Daoy (cell line): ENCODE results near the gene GPR25. TPM values are rescaled to one million over a fixed set of nuclear protein-coding genes. Genes with fewer than 3 reads are reported as not detected.

Source experiments
- DNase-seq: peaks from one replicate; pipeline ENCODE4 v3.0.0-alpha.2; 2015; ENCODE audit warnings: low read depth
- total RNA-seq: library from RNA; depleted of rRNA; stranded (reverse); fragments of >200 nt; shearing (Covaris generic); gene quantifications from 2 replicates; pipeline ENCODE4 v1.2.3, GENCODE V29; 2014

Gene GPR25
- total RNA-seq, 1 experiment from 2014 or later, result not detected

DNA sequence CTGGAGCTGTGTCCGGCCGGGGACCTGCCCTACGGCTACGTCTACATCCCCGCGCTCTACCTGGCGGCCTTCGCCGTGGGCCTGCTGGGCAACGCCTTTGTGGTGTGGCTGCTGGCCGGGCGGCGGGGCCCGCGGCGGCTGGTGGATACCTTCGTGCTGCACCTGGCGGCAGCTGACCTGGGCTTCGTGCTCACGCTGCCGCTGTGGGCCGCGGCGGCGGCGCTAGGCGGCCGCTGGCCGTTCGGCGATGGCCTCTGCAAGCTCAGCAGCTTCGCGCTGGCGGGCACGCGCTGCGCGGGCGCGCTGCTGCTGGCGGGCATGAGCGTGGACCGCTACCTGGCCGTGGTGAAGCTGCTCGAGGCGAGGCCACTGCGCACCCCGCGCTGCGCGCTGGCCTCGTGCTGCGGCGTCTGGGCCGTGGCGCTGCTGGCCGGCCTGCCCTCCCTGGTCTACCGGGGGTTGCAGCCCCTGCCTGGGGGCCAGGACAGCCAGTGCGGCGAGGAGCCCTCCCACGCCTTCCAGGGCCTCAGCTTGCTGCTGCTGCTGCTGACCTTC, 412 bp downstream of the GPR25 start:
- no peak for DNase-seq

- no peak for DNase-seq
Observed at GRCh38 chr1:200873671-200874397, 1.1 kb downstream of the GPR25 start.

DNA sequence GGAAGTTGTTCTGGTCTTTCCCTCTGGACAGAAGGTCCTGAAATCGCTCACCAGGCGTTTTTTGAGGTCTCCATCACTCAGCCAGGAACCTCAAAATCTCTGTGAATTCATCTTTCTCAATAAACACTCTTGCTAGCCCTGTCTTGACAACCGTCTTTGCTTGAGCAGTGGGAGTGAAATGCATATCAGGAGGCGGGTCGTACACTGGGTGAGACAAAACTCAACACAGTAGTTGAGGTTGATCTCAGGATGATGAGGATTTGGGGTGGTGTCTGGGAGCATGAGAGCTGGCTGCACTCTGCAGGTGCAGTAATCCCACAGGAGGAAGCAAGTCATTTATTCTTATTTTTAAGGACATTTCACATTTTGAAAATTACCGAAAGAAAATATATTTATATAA, 1.9 kb downstream of the GPR25 start:
- no peak for DNase-seq

GRCh38 chr1:200875416-200875815, 2.6 kb downstream of the GPR25 start:
- DNase-seq, result no peak

DNA sequence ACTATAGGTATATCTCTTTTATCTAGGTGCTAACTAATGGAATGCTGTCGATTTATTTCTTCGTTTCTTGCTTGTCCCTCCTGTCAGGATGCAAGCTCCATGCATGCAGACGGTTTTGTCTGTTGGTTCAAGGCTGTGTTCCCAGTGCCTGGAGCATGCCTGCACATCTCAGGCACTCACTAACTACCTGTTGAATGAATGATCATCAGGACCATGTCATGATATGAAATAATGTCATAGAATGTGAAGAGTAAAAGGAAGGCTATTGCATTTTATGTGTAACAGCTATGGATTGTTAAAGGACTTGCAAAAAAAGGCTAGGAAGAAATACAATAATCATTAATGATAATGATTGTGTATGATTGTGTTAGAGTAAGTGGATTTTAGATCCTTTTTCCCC, 4.2 kb downstream of the GPR25 start:
- DNase-seq, result no peak

DNA sequence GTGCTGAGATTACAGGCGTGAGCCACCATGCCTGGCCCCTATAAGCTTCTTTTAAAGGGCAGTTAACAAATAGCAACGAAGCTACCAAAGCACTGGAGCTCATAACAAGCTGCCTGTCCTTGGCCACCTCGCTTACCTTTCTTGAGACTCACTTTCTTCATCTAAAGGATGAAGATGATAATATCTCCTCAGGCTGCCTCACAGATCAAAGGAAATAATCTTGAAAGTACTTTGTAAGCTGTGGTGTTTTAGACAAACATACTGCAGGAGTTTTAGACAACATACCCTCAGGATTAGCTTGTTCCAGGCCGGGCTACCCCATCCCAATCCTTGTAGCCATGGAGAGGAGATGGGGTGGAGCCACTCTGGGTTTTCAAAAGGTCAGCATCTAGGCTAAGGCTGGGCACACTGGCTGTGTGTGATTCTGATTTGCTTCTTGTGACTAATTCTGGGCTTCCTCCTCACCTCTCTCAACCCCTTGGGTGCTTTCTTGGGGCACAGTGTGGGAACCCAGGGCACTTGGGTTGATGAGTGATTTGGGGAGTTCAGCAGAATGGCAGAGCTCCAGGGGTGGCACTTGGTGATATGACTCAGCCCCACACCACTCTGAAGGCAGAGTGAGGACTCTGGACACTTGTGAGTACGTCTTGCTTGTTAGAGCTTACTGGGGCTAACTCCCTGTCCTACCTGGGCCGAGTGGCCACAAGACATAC, 5.2 kb downstream of the GPR25 start:
- DNase-seq, result no peak

GRCh38 chr1:200880212-200880611, 7.4 kb downstream of the GPR25 start:
- peak; percentile 49 for DNase-seq

DNA sequence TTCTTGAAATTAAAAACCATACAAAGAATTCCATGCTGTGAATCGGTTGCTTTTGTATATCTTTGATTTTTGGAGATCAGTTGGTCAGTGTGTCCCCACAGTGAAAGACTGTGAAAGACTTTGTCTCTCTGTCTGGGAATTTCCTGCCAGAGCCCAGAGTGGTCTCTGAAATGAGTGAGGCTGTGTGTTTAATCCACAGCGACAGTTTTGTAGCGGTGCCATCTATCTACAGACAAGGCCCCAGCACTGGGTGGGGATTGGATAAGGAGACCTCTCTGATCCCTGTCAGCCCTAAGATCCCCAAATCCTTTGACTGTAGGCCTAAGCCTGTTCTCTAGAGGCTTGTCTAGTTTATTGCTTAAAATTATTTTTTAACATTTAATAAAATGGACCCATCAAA, 10.3 kb downstream of the GPR25 start:
- no peak for DNase-seq

DNA sequence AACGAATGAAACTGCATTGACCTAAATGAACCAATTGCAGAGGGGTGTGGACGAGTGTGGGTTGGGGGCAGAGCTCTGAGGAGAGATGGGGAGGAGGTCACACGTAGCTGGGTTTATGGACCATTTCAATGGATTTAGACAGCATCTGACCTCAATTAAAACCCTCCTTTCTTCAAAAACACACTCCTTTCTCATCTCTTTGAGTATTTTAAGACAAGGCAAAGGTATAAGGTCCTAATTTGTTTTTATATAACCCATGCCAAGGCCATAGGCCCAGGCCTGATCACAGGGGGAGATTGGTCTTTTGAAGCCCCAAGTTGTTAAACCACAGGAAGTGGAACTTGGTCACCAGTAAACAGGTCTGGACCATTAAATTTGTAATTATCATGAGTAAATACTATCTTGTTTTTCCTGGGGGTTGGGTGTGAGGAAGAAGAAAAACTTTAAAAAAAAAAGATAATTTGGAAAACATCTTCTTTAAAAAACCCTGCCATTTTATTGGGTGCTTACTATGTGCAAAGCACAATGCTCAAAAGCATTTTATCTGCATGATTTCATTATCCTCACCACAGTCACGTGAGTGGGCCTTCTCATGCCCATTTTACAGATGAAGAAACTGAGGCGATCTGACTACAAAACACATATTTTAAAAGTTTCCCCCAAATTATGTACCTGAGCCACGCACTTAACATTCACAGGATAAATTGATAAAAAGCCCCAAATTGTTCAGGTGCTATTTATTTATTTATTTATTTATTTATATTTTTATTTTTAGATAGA, 13.0 kb downstream of the GPR25 start:
- no peak for DNase-seq

DNA sequence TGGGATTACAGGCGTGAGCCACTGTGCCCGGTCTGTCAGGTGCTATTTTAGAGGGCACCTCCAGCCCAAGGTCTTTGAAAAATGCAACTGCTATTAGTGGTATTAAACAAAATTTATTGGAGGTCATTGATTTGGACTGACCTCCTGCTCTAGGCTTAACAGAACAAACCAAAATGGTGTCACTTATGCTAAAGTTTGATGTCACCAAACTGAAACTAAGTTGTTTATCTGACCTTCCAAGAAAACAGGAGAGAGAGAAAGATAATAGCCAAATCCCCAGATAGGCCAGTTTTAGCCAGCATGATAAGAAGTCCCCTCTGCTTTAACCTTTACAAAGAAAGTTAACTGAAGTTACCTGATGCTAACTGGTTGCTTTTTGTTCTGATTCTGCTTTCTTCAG, 13.8 kb downstream of the GPR25 start:
- DNase-seq, result no peak

DNA sequence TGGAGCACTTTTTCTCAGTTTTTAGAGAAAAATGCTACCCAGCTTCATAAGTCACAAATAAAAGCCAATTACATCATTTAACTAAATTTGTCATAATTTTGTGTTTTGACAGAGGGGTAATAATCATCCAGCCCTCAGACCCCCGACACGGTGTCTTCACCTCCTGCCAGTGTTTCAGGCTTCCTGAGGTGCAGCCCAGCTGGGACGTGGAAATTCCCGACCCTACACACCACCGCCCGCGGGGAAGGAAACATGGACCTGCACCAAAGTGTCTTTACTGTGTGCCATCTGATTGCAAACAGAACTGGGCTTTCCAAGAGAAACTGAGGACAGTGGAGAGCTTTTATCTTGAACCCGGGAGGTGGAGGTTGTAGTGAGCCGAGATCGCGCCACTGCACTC, 14.3 kb downstream of the GPR25 start:
- no peak for DNase-seq

DNA sequence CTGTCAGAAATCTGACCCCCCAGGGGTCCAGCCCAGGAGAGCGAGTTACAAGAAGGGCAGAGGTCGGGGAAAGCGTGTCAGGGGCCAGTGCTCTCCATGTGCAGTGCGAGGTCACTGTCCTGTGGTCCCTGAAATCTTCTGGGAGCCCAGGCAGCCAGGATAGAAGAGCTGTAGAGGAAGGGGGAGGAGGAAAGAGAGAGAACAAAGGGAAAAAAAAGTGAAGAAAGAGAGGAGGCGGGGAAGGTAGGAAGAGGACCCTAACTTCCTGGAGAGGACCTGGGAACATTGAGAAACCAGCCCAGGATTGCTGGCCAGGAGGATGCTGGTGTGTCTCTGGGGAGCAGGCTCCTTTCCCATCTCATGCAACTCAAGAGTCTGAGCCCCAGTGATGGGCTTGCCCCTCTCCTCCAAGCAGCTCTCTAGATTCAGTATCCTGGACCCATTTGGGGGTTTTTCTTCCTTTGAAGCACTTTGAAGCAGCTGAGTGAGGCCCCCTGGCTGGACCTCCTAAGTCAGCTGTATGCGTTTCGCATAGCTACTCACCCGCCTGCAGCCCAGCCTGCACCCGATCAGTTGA, 15.1 kb downstream of the GPR25 start:
- DNase-seq, result no peak

- peak; percentile 87 for DNase-seq
Observed at GRCh38 chr1:200888349-200888838, 15.6 kb downstream of the GPR25 start.

DNA sequence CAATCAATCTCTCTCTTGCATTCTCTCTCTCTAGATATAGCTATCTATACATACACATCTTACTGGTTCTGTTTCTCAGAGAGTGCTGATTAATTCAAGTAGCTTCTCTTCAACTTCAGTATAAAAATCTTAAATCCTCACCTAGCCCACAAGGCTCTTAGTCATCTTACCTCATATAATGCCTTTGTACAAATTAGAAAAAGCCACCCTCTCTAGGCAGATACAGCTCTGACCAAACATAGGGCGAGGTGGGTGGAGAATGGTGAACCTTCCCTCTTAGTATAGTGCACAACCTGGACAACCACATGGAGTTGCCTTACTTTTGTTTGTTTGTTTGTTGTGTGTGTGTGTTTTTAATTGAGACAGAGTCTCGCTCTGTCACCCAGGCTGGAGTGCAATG, 16.8 kb downstream of the GPR25 start:
- no peak for DNase-seq

DNA sequence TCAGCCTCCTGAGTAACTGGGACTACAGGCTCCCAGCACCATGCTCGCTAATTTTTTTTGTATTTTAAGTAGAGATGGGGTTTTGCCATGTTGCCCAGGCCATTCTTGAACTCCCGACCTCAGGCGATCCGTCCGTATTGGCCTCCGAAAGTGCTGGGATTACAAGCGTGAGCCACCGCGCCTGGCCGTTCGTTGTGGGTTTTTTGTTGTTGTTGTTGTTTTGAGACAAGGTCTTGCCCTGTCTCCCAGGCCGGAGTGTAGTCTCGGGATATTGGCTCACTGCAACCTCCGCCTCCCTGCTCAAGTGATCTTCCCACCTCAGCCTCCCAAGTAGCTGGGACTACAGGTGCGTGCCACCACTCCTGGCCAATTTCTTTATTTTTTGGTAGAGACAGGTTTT, 17.2 kb downstream of the GPR25 start:
- DNase-seq, result no peak

- peak; percentile 74 for DNase-seq
Observed at GRCh38 chr1:200890818-200891773, 18.3 kb downstream of the GPR25 start.

GRCh38 chr1:200891774-200892157, 19.0 kb downstream of the GPR25 start:
- DNase-seq, result no peak

DNA sequence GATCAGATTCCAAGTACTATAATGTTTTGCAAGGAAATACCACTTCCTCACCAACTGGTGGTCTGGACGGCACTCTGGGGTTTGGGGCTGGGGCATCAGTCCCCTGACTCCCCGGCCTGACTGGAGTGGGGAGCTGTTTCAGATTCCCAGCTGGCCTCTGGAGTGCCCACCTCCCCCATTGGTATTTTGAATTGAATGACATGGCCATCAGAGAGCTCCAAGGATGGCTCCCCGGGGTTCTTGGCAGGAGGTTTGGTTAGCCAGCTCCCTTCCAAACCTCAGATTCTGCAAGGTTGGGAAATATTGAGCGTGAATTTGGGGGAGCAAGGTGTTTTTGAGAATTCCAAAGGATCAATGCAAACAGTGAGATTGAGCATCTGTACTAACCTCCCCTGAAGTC, 19.8 kb downstream of the GPR25 start:
- DNase-seq, result no peak

DNA sequence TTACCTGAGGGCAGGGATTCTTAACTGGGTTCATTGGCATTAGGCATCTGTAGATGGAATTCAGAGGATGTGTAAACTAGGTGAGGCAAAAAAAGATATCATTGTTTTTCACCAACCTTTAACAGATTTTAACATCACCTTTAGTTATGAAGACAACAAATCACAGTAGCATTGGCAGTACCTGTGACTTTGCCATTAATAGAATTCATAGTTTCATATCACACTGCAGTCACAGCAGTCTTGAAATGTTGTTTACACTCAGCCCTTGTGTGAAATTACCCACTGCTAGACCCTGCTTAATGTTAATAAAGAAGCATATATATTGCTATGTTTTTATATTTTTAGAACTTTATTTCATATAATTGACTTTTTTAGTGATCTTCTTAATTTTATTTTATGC, 20.2 kb downstream of the GPR25 start:
- no peak for DNase-seq

DNA sequence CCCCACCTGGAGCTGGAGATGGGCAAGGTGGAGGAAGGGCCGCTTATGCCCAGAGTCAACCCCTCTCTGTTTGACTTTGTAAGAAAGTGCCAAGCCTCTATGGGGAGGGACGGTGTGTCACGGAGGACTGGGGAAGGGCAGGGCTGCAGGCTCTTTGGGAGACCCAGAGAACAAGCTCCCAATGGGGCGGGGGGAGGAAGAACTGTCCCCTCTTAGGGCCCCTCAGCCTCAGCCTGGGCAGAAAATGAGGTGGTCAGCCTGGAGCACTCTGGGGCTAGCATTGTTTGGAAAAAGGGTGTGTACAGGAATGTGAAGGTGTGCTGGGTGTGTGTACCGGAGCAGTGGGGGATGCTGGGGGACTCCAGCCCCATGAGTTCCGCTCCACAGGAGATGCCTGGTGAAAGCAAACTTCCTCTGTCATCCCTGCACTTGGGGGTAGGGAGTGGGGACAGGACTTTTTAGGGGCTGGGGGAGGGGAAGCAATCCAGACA, 20.7 kb downstream of the GPR25 start:
- DNase-seq, result no peak
